ENCODE results near the gene PAPSS2.

DNA sequence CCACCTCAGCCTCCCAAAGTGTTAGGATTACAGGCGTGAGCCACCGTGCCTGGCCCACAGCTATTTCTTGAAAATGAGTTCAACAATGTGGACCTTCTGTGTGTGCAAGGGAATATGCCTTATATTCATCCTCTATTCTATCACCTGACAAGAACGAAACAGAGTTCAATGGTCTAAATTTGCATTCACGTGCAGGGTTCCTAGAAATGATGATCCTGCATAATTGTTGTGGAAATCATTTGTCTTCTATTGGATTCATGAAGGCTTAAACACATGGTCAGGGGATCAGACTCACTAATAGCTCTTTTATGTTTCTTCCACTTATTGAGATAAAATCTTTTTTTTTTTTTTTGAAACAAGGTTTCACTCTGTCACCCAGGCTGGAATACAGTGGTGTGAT, 23.7 kb downstream of the PAPSS2 start:
- TF ChIP-seq, protein P1, sequence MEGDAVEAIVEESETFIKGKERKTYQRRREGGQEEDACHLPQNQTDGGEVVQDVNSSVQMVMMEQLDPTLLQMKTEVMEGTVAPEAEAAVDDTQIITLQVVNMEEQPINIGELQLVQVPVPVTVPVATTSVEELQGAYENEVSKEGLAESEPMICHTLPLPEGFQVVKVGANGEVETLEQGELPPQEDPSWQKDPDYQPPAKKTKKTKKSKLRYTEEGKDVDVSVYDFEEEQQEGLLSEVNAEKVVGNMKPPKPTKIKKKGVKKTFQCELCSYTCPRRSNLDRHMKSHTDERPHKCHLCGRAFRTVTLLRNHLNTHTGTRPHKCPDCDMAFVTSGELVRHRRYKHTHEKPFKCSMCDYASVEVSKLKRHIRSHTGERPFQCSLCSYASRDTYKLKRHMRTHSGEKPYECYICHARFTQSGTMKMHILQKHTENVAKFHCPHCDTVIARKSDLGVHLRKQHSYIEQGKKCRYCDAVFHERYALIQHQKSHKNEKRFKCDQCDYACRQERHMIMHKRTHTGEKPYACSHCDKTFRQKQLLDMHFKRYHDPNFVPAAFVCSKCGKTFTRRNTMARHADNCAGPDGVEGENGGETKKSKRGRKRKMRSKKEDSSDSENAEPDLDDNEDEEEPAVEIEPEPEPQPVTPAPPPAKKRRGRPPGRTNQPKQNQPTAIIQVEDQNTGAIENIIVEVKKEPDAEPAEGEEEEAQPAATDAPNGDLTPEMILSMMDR (IDR thresholded peaks at IDR 0.05) = no peak
- no peak for TF ChIP-seq POLR2A (IDR thresholded peaks at IDR 0.05)
